ENCODE results near the gene RPRD1A.
"Not testable (repeated sequence)": the region's sequence is repeated elsewhere in the genome, so short reads cannot be mapped to it uniquely, and the experiment has no call there.

RPRD1A gene

GRCh38 chr18:36031903-36032302 lies 35.5 kb downstream of the RPRD1A start:
- Histone ChIP-seq H3K27ac (no peak overlapping the region), H3K9ac (ENCODE audit: insufficient read length) (no peak overlapping the region), H3K9me3 (ENCODE audit: low read depth, low read length) (no peaks in the 10 kb centered on the region), H3K4me3 (no peak overlapping the region), H3K36me3 (ENCODE audit: insufficient read depth, low read length) (peaks cover 31% of the 10 kb centered on the region)
- TF ChIP-seq EZH2 (IDR thresholded peaks at IDR 0.05) (no peak), FOXP2 (optimal IDR thresholded peaks at IDR 0.05; ENCODE audit: control extremely low read depth, extremely low read length, insufficient read depth) (no peak), POLR2AphosphoS5 (IDR thresholded peaks at IDR 0.05; ENCODE audit: borderline replicate concordance, low read depth, low read length) (no peak)
- DNase-seq (ENCODE audit: low read depth, low spot score), result no peak

DNA sequence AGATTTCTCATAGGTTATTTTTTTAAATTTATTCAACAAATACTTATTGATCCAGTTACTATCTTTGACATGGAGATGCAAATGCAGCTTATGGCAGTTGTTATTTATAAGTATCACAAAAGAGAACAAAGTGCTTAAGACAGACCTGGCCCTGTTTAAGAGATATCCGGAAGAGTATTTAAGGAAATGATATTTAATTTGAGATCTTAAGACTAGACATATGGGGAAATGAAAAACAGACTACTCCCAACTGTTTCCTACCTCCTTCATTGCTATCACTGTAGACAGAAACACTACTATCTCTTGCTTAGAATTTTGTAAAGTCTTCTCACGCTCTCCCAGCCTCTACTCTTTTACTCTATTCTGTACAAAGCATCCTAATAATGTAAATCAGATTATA lies 36.0 kb downstream of the RPRD1A start:
- Histone ChIP-seq H3K36me3 (ENCODE audit: insufficient read depth, low read length) (peaks cover 34% of the 10 kb centered on the region), H3K9ac (ENCODE audit: insufficient read length) (no peak overlapping the region), H3K27ac (no peak overlapping the region), H3K9me3 (ENCODE audit: low read depth, low read length) (no peaks in the 10 kb centered on the region), H3K4me3 (no peak overlapping the region)
- no peak for DNase-seq (ENCODE audit: low read depth, low spot score)
- TF ChIP-seq POLR2AphosphoS5 (IDR thresholded peaks at IDR 0.05; ENCODE audit: borderline replicate concordance, low read depth, low read length) (no peak), EZH2 (IDR thresholded peaks at IDR 0.05) (no peak), FOXP2 (optimal IDR thresholded peaks at IDR 0.05; ENCODE audit: control extremely low read depth, extremely low read length, insufficient read depth) (no peak)

DNA sequence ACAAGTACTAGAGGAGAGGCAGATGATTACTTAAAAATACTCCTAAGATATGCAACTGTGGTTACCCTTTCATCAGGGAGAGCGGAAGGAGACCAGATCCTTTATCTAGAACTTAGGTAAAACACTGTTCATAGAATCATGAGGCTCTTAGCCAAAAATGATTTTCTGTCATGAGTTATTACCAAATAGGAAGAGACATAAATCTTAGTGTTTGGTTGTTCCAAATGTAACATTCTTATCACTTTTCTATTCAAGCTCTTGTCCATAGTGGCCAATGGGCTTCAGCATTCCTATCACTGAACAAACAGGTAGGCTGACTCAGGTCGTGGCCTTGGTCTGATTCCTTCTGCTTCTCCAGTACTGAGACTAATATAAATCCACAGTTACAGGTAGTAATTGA lies 38.5 kb downstream of the RPRD1A start:
- no peak overlapping the region for H3K27ac ChIP-seq
- H3K9ac ChIP-seq (ENCODE audit: insufficient read length), result no peak overlapping the region
- H3K4me3 ChIP-seq, result no peak overlapping the region
- DNase-seq (ENCODE audit: low read depth, low spot score), result no peak
- no peaks in the 10 kb centered on the region for H3K9me3 ChIP-seq (ENCODE audit: low read depth, low read length)
- peaks cover 56% of the 10 kb centered on the region for H3K36me3 ChIP-seq (ENCODE audit: insufficient read depth, low read length)
- TF ChIP-seq FOXP2 (optimal IDR thresholded peaks at IDR 0.05; ENCODE audit: control extremely low read depth, extremely low read length, insufficient read depth) (no peak), POLR2AphosphoS5 (IDR thresholded peaks at IDR 0.05; ENCODE audit: borderline replicate concordance, low read depth, low read length) (no peak), EZH2 (IDR thresholded peaks at IDR 0.05) (no peak)

DNA sequence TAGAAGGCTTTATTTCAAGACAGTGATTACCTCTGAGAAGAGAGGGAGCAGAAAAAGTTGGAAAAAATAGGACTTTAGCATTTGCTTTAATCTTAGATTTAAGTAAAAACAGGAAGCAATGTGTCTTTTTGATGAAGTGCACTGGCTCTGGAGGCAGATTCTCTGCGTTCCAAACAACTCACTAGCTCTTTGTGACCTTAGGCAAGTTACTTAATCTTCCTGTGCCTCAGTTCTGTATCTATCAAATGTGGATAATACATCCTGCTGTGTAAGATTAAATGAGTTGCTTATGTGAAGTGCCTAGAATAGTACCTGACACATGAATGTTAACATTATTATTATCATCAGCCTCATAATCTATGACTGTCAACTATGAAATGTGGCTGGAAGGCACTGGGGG lies 42.3 kb downstream of the RPRD1A start:
- Histone ChIP-seq H3K27ac (peak overlapping the region; percentile 52), H3K9ac (ENCODE audit: insufficient read length) (no peak overlapping the region), H3K4me3 (no peak overlapping the region), H3K36me3 (ENCODE audit: insufficient read depth, low read length) (peaks cover 47% of the 10 kb centered on the region), H3K9me3 (ENCODE audit: low read depth, low read length) (no peaks in the 10 kb centered on the region)
- no peak for TF ChIP-seq POLR2AphosphoS5 (IDR thresholded peaks at IDR 0.05; ENCODE audit: borderline replicate concordance, low read depth, low read length)
- no peak for TF ChIP-seq EZH2 (IDR thresholded peaks at IDR 0.05)
- no peak for TF ChIP-seq FOXP2 (optimal IDR thresholded peaks at IDR 0.05; ENCODE audit: control extremely low read depth, extremely low read length, insufficient read depth)
- peak; percentile 30 for DNase-seq (ENCODE audit: low read depth, low spot score)

DNA sequence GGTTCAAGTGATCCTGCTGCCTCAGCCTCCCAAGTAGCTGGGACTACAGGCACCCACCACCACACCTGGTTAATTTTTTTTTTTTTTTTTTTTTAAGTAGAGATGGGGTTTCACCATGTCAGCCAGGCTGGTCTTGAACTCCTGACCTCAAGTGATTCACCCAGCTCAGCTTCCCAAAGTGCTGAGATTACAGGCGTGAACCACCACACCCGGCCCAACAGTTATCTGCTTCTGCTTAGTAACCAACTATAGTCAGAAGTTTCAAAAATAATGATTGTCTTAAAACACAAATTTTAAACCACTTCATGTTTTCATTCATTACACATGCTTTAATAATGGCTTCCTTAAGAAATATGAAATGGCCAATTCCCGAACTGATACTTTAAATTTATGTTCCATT lies 43.1 kb downstream of the RPRD1A start:
- H3K36me3 ChIP-seq (ENCODE audit: insufficient read depth, low read length), result peaks cover 45% of the 10 kb centered on the region
- not testable (repeated sequence) for H3K27ac ChIP-seq; H3K9me3 ChIP-seq (ENCODE audit: low read depth, low read length); H3K9ac ChIP-seq (ENCODE audit: insufficient read length); DNase-seq (ENCODE audit: low read depth, low spot score); H3K4me3 ChIP-seq

- no peak overlapping the region for H3K9ac ChIP-seq (ENCODE audit: insufficient read length)
- H3K36me3 ChIP-seq (ENCODE audit: insufficient read depth, low read length), result peaks cover 40% of the 10 kb centered on the region
- no peak overlapping the region for H3K4me3 ChIP-seq
- no peaks in the 10 kb centered on the region for H3K9me3 ChIP-seq (ENCODE audit: low read depth, low read length)
- DNase-seq (ENCODE audit: low read depth, low spot score), result no peak
- H3K27ac ChIP-seq, result no peak overlapping the region
- TF ChIP-seq FOXP2 (optimal IDR thresholded peaks at IDR 0.05; ENCODE audit: control extremely low read depth, extremely low read length, insufficient read depth), result no peak
- no peak for TF ChIP-seq EZH2 (IDR thresholded peaks at IDR 0.05)
- TF ChIP-seq POLR2AphosphoS5 (IDR thresholded peaks at IDR 0.05; ENCODE audit: borderline replicate concordance, low read depth, low read length), result no peak
Measured at GRCh38 chr18:36023336-36023735, 44.0 kb downstream of the RPRD1A start.

DNA sequence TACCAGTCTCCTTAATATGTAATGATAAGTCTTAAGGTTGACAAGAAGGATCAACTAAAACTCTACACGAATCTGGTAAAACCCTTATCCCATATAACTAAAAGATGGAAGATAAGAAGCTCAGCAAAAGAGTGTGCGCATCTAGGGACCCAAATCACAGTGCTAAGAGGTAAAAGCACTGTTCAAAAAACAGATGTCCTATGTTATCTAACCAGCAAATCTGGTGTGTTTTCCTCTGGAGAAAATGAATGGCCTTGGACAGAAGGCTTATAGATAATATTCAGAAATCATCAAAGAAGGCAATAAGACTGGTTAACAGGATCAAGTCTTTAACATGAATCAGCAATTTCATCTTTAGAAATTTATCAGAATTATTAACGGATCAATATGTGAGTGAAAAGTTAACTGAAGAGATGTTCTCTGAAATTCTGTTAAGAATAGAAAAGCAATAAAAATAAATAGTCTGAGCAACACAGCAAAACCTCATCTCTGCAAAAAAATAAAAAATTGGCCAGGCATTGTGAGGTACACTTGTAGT lies 47.1 kb downstream of the RPRD1A start:
- no peak overlapping the region for H3K27ac ChIP-seq
- H3K9me3 ChIP-seq (ENCODE audit: low read depth, low read length), result no peaks in the 10 kb centered on the region
- DNase-seq (ENCODE audit: low read depth, low spot score), result no peak
- no peak overlapping the region for H3K4me3 ChIP-seq
- H3K36me3 ChIP-seq (ENCODE audit: insufficient read depth, low read length), result peaks cover 17% of the 10 kb centered on the region
- no peak overlapping the region for H3K9ac ChIP-seq (ENCODE audit: insufficient read length)
- no peak for TF ChIP-seq EZH2 (IDR thresholded peaks at IDR 0.05)
- no peak for TF ChIP-seq FOXP2 (optimal IDR thresholded peaks at IDR 0.05; ENCODE audit: control extremely low read depth, extremely low read length, insufficient read depth)
- no peak for TF ChIP-seq POLR2AphosphoS5 (IDR thresholded peaks at IDR 0.05; ENCODE audit: borderline replicate concordance, low read depth, low read length)

DNA sequence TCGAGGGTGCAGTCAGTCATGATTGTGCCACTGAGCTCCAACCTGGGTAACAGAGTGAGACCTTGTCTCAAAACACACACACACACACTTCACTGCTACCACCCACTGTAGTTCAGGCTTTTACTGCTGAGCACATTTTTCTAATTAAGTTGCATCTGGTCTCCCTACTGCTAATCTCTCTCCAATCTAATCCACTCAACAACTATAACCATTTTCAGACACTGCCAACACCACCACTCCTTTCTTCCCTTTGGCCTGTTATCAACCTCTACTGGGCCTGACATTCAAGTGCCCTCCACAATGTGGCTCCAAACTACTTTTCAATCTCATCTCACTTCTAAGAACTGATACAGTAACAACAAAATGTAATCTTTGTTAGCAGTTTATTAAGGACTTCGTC lies 50.1 kb downstream of the RPRD1A start:
- Histone ChIP-seq H3K9ac (ENCODE audit: insufficient read length) (peak overlapping the region; percentile 49), H3K27ac (peak overlapping the region; percentile 71; the same call in 1 of the 2 replicates), H3K9me3 (ENCODE audit: low read depth, low read length) (no peaks in the 10 kb centered on the region), H3K4me3 (no peak overlapping the region), H3K36me3 (ENCODE audit: insufficient read depth, low read length) (no peaks in the 10 kb centered on the region)
- TF ChIP-seq FOXP2 (optimal IDR thresholded peaks at IDR 0.05; ENCODE audit: control extremely low read depth, extremely low read length, insufficient read depth), result no peak
- no peak for TF ChIP-seq EZH2 (IDR thresholded peaks at IDR 0.05)
- TF ChIP-seq POLR2AphosphoS5 (IDR thresholded peaks at IDR 0.05; ENCODE audit: borderline replicate concordance, low read depth, low read length), result no peak
- no peak for DNase-seq (ENCODE audit: low read depth, low spot score)

- H3K9me3 ChIP-seq (ENCODE audit: low read depth, low read length), result no peaks in the 10 kb centered on the region
- no peak overlapping the region for H3K9ac ChIP-seq (ENCODE audit: insufficient read length)
- H3K27ac ChIP-seq, result no peak overlapping the region
- H3K36me3 ChIP-seq (ENCODE audit: insufficient read depth, low read length), result no peaks in the 10 kb centered on the region
- no peak for DNase-seq (ENCODE audit: low read depth, low spot score)
- TF ChIP-seq EZH2 (IDR thresholded peaks at IDR 0.05) (no peak), POLR2AphosphoS5 (IDR thresholded peaks at IDR 0.05; ENCODE audit: borderline replicate concordance, low read depth, low read length) (no peak), FOXP2 (optimal IDR thresholded peaks at IDR 0.05; ENCODE audit: control extremely low read depth, extremely low read length, insufficient read depth) (no peak)
- no peak overlapping the region for H3K4me3 ChIP-seq
Measured at GRCh38 chr18:36015629-36016028, 51.7 kb downstream of the RPRD1A start.

Data from SK-N-MC (cell line).